Hepatocyte (in vitro differentiated cells): Measurements from ENCODE around the gene VCL.

Experiments
- CTCF ChIP-seq: fragments of 200-600 bp; sonication (generic); IDR thresholded peaks from 2 replicates; pipeline ENCODE4 v1.5.1; 2016; ENCODE audit warnings: antibody characterized with exemption, mild to moderate bottlenecking; ENCODE audit not compliant: poor library complexity
- EZH2 ChIP-seq: fragments of 200-600 bp; sonication (generic); IDR thresholded peaks from 2 replicates; pipeline ENCODE4 v1.6.1; 2016; ENCODE audit warnings: antibody characterized with exemption, mild to moderate bottlenecking, borderline replicate concordance
- EZH2phosphoT487 ChIP-seq: fragments of 200-600 bp; sonication (generic); IDR thresholded peaks from one replicate; pipeline ENCODE4 v1.6.1; 2018; ENCODE audit warnings: antibody characterized with exemption, mild to moderate bottlenecking, low read depth, moderate library complexity; ENCODE audit not compliant: unreplicated experiment, severe bottlenecking

- TF ChIP-seq CTCF (no peak), EZH2 (no peak), EZH2phosphoT487 (no peak)
Observed at GRCh38 chr10:73981812-73982211, 16.1 kb upstream of the VCL start.
